ENCODE measurements around the gene TNK1. TPM values are rescaled to one million over a fixed set of nuclear protein-coding genes. Genes with fewer than 3 reads are reported as not detected.

Gene TNK1
- total and polyA plus RNA-seq, 2 experiments from 2014 or later, result 8.4 to 8.9 TPM

DNA sequence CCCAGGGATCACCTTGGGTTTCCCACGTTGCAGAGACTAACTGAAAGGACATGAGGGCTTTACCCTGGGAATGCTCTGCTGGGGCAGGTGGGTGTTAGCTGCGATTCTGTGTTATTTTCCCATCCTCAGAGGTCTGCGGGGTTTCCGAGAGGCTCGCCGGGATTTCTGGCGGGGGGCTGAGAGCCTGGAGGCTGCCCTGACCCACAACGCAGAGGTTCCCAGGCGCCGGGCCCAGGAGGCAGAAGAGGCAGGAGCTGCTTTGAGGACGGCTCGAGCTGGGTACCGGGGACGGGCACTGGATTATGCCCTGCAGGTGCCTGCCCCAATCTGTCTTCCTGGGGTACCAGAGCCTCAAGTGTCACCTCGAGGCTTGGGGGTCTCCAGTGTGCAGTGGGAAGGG, 37.6 kb upstream of the TNK1 start:
- Histone ChIP-seq H3K4me2 (no peak overlapping the region), H3K4me1 (ENCODE audit: insufficient read depth) (no peaks in the 10 kb centered on the region), H3K36me3 (replicated peaks; ENCODE audit: insufficient read depth, low read depth) (no peaks in the 10 kb centered on the region), H2AFZ (no peak overlapping the region), H4K20me1 (ENCODE audit: insufficient read depth, poor library complexity, severe bottlenecking) (no peaks in the 10 kb centered on the region), H3K79me2 (no peaks in the 10 kb centered on the region), H3K27me3 (no peaks in the 10 kb centered on the region), H3K9me3 (ENCODE audit: low read depth) (no peaks in the 10 kb centered on the region), H3K27ac (no peak overlapping the region), H3K9me2 (replicated peaks; ENCODE audit: insufficient read depth) (no peaks in the 10 kb centered on the region), H3K4me3 (no peak overlapping the region)
- DNase-seq (ENCODE audit: low spot score), result no peak
- TF ChIP-seq, protein P1, sequence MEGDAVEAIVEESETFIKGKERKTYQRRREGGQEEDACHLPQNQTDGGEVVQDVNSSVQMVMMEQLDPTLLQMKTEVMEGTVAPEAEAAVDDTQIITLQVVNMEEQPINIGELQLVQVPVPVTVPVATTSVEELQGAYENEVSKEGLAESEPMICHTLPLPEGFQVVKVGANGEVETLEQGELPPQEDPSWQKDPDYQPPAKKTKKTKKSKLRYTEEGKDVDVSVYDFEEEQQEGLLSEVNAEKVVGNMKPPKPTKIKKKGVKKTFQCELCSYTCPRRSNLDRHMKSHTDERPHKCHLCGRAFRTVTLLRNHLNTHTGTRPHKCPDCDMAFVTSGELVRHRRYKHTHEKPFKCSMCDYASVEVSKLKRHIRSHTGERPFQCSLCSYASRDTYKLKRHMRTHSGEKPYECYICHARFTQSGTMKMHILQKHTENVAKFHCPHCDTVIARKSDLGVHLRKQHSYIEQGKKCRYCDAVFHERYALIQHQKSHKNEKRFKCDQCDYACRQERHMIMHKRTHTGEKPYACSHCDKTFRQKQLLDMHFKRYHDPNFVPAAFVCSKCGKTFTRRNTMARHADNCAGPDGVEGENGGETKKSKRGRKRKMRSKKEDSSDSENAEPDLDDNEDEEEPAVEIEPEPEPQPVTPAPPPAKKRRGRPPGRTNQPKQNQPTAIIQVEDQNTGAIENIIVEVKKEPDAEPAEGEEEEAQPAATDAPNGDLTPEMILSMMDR (IDR thresholded peaks at IDR 0.05; ENCODE audit: poor library complexity), result no peak
- TF ChIP-seq EZH2phosphoT487 (IDR thresholded peaks at IDR 0.05; ENCODE audit: low read depth, severe bottlenecking, unreplicated experiment) (no peak), EZH2 (IDR thresholded peaks at IDR 0.05; ENCODE audit: borderline replicate concordance) (no peak)
- WGBS (ENCODE audit: low lambda C conversion rate, missing lambda C conversion rate), result 84% methylated on average over 14 of the region's 15 CpGs

DNA sequence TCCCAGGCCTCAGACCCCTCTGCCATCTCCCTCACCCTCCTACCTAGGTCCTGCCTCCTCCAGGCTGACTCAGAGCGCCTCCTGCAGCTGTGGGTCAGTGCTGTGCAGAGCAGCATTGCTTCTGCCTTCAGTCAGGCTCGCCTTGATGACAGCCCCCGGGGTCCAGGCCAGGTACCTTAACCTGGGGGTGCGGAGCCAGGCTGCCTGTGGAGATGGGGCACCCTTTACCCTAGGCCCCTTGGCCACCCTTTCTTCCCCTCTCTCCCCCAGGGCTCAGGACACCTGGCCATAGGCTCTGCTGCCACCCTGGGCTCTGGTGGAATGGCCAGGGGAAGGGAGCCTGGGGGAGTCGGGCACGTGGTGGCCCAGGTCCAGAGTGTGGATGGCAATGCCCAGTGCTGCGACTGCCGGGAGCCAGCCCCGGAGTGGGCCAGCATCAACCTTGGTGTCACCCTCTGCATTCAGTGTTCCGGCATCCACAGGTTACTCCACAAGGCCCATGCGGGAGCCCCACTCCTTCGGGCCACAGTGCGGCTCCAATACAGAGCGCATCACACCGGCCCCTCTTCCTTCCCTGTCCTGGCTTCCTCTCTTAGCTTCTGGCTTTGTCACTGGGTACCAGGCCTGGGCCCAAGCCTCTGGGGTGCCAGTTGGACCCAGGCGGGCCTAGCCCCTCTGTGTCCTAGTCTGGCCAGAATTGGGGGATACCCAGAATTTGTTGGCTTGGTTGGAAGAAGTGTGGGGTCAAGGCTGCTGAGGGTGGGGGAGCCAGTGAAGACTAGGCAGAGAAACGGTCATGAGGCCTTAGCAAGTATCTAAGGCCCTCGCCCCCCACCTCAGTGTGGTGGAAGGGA, 33.9 kb upstream of the TNK1 start:
- no peaks in the 10 kb centered on the region for H3K9me2 ChIP-seq (replicated peaks; ENCODE audit: insufficient read depth)
- H3K27ac ChIP-seq, result no peak overlapping the region
- H3K9me3 ChIP-seq (ENCODE audit: low read depth), result no peaks in the 10 kb centered on the region
- WGBS (ENCODE audit: low lambda C conversion rate, missing lambda C conversion rate), result 92% methylated on average over 18 of the region's 18 CpGs
- H3K36me3 ChIP-seq (replicated peaks; ENCODE audit: insufficient read depth, low read depth), result no peaks in the 10 kb centered on the region
- H3K4me2 ChIP-seq, result no peak overlapping the region
- no peaks in the 10 kb centered on the region for H3K79me2 ChIP-seq
- peaks cover 12% of the 10 kb centered on the region for H3K4me1 ChIP-seq (ENCODE audit: insufficient read depth)
- H3K4me3 ChIP-seq, result no peak overlapping the region
- no peak overlapping the region for H2AFZ ChIP-seq
- no peaks in the 10 kb centered on the region for H3K27me3 ChIP-seq
- DNase-seq (ENCODE audit: low spot score), result no peak
- TF ChIP-seq, protein P1 (IDR thresholded peaks at IDR 0.05; ENCODE audit: poor library complexity), result no peak
- TF ChIP-seq EZH2phosphoT487 (IDR thresholded peaks at IDR 0.05; ENCODE audit: low read depth, severe bottlenecking, unreplicated experiment) (no peak), EZH2 (IDR thresholded peaks at IDR 0.05; ENCODE audit: borderline replicate concordance) (no peak)
- peaks cover 5% of the 10 kb centered on the region for H4K20me1 ChIP-seq (ENCODE audit: insufficient read depth, poor library complexity, severe bottlenecking)

DNA sequence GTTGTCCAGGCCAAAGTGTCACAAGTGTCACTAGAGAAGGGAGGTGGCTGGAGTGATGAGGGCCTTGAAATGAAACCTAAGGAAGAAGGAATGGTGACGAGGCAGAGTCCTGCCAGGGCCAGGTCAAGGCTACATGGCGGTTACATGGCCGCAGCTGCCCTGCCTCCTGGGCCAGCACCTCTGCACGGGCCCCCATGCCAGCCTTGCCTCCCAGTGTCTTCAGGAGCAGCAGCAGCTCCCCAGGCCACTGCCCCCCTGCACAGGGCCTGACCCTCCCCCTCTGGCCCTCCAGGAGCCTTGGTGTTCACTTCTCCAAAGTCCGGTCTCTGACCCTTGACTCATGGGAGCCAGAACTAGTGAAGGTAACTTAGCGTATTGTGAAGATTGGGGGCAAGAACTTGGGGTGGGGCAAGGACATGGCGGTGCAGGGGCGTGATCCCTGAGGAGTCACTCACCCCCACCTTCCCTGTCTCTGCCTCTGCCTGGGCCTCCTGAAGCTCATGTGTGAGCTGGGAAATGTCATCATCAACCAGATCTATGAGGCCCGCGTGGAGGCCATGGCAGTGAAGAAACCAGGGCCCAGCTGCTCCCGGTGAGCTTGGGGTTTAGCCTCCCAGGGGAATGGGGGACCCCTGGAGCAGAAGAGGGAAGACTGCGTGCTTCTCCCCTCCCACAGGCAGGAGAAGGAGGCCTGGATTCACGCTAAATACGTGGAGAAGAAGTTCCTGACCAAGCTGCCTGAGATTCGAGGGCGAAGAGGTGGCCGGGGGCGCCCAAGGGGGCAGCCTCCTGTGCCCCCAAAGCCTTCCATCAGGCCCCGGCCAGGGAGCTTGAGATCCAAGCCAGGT, 33.0 kb upstream of the TNK1 start:
- peak overlapping the region; percentile 44 for H3K27ac ChIP-seq
- WGBS (ENCODE audit: low lambda C conversion rate, missing lambda C conversion rate), result 86% methylated on average over 19 of the region's 19 CpGs
- no peak for DNase-seq (ENCODE audit: low spot score)

More for the DNA sequence above, 33.0 kb upstream of the TNK1 start:
- H3K9me2 ChIP-seq (replicated peaks; ENCODE audit: insufficient read depth), result no peaks in the 10 kb centered on the region
- H3K79me2 ChIP-seq, result peaks cover 8% of the 10 kb centered on the region
- TF ChIP-seq EZH2phosphoT487 (IDR thresholded peaks at IDR 0.05; ENCODE audit: low read depth, severe bottlenecking, unreplicated experiment), result no peak
- TF ChIP-seq, protein P1 (IDR thresholded peaks at IDR 0.05; ENCODE audit: poor library complexity), result no peak
- no peak for TF ChIP-seq EZH2 (IDR thresholded peaks at IDR 0.05; ENCODE audit: borderline replicate concordance)
- peaks cover 5% of the 10 kb centered on the region for H4K20me1 ChIP-seq (ENCODE audit: insufficient read depth, poor library complexity, severe bottlenecking)
- H3K4me1 ChIP-seq (ENCODE audit: insufficient read depth), result peaks cover 16% of the 10 kb centered on the region
- no peak overlapping the region for H3K4me3 ChIP-seq
- no peaks in the 10 kb centered on the region for H3K9me3 ChIP-seq (ENCODE audit: low read depth)
- H3K27me3 ChIP-seq, result no peaks in the 10 kb centered on the region
- H2AFZ ChIP-seq, result no peak overlapping the region
- H3K4me2 ChIP-seq, result no peak overlapping the region
- no peaks in the 10 kb centered on the region for H3K36me3 ChIP-seq (replicated peaks; ENCODE audit: insufficient read depth, low read depth)
